Measurements from ENCODE around the gene POU2F1. TPM values are rescaled to one million over a fixed set of nuclear protein-coding genes. Genes with fewer than 3 reads are reported as not detected.

Gene POU2F1
- total RNA-seq, 2 donors from 2014 or later, result 7.7 to 10.9 TPM

DNA sequence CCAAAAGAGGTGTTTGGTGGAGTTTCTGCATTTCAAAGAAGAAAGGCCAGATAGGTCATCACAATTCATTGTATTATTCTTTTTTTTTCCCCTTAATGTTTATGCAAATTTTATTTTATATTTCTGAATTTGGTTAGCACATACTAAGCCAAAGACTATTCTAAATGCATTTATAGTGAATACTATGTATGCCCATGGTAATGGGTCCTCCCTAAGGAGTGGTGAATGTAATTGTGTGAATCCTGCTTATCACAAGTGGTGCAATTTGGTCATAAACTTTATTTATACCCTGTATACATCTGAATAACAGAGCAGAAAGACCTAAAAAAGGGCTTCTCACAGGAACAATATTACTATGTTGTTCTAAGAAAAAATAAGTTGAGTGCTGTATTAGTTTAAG lies 198.6 kb downstream of the POU2F1 start:
- H3K4me1 ChIP-seq, result no peaks in the 10 kb centered on the region
- no peaks in the 10 kb centered on the region for H3K27me3 ChIP-seq
- H3K9me3 ChIP-seq, result no peaks in the 10 kb centered on the region
- peaks cover 18% of the 10 kb centered on the region for H3K36me3 ChIP-seq
- DNase-seq (ENCODE audit: low spot score), result no peak
- no peak overlapping the region for H3K27ac ChIP-seq
- TF ChIP-seq, protein P1, sequence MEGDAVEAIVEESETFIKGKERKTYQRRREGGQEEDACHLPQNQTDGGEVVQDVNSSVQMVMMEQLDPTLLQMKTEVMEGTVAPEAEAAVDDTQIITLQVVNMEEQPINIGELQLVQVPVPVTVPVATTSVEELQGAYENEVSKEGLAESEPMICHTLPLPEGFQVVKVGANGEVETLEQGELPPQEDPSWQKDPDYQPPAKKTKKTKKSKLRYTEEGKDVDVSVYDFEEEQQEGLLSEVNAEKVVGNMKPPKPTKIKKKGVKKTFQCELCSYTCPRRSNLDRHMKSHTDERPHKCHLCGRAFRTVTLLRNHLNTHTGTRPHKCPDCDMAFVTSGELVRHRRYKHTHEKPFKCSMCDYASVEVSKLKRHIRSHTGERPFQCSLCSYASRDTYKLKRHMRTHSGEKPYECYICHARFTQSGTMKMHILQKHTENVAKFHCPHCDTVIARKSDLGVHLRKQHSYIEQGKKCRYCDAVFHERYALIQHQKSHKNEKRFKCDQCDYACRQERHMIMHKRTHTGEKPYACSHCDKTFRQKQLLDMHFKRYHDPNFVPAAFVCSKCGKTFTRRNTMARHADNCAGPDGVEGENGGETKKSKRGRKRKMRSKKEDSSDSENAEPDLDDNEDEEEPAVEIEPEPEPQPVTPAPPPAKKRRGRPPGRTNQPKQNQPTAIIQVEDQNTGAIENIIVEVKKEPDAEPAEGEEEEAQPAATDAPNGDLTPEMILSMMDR (IDR thresholded peaks at IDR 0.05), result no peak
- H3K4me3 ChIP-seq, result no peak overlapping the region

DNA sequence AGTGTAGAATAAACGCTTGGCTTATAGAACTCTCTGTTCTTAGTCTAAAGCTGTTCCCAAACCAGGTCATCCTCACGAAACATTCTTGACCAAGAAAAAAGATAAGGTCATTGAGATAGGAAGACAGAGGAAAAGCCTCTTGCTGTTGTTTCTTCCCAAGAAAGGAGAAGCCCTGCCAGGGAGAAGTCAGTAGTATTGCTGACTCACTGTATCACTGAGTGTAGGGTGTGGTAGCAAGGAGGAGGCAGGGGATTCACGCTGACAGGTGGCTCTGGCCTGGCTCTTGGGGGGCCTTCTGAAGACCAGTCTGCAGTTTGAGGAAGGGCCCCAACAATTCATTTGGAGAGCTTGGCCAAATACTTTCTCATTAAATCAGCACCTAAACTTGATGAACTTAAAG lies 199.8 kb downstream of the POU2F1 start:
- Histone ChIP-seq H3K36me3 (peaks cover 12% of the 10 kb centered on the region), H3K9me3 (no peaks in the 10 kb centered on the region), H3K4me1 (no peaks in the 10 kb centered on the region), H3K4me3 (no peak overlapping the region), H3K27ac (no peak overlapping the region), H3K27me3 (no peaks in the 10 kb centered on the region)
- TF ChIP-seq, protein P1 (IDR thresholded peaks at IDR 0.05), result no peak
- no peak for DNase-seq (ENCODE audit: low spot score)

DNA sequence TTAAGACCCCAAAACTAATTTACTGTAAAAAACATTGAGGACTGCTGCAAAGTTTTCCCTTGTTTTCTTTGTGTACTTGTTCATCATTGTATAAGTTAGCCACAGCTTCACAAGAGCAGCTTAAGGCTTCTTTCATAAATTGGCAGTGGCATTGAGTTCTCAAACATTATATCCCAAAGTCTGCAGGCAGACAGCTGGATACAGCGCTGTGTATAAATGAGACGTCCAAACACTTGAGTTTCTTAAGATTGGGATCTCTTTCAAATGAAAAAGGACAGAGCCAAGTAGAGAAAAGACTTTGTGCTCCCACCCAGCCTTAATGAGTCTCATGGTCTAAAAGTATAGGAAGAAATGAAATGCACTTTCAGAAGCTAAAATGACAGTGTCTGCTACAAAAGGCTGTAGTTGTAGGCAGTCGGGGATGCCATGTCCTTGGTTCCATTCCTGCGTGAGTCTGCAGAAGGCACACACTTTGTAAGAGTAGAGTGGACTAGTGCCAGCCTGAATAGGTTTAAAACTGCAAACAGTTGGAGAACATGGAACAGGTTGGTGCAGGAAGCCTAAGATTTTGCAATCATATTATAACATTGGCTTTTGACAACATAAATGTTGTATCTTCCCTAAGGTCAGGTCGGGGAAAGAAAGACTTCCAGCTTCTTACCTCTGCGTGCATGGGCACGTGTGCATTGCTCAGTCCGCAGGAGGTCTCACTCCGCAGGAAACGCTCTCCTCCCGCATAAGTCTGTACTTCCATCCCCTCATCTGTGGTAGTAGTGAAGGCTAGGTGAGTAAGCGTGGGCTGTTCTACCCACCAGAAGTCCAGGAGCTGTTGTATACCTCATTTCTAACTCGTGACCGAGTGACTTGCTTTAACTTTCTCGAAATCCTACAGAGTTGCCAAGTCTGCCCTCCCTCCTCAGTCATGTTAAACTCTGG lies 203.3 kb downstream of the POU2F1 start:
- H3K4me3 ChIP-seq, result no peak overlapping the region
- H3K9me3 ChIP-seq, result no peaks in the 10 kb centered on the region
- TF ChIP-seq, protein P1 (IDR thresholded peaks at IDR 0.05), result no peak
- H3K4me1 ChIP-seq, result peaks cover 0 to 9% of the 10 kb centered on the region in 2 donors
- H3K27me3 ChIP-seq, result no peaks in the 10 kb centered on the region
- H3K27ac ChIP-seq, result no peak overlapping the region
- H3K36me3 ChIP-seq, result no peaks in the 10 kb centered on the region
- no peak for DNase-seq (ENCODE audit: low spot score)

DNA sequence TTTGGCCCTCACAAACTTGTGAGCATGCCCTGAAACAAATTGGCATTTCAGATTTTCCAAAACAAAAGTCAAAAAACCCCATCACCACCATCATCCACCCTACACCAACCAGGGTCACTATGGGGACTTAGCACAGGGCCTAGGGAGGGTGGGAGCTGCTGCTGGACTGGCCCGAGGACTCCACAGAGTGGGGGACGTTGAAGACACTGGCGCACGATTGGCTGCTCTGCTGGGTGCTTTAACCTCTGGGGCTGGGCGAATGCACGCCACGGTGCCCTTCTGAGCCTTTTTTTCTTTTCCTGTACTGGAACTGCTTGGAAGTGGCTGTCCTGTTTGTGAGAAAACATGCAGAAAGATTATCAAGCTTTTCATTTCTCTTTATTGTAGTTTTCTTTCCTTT lies 204.8 kb downstream of the POU2F1 start:
- Histone ChIP-seq H3K27ac (no peak overlapping the region), H3K27me3 (no peaks in the 10 kb centered on the region), H3K4me1 (peaks cover 0 to 9% of the 10 kb centered on the region in 2 donors), H3K36me3 (no peaks in the 10 kb centered on the region), H3K9me3 (no peaks in the 10 kb centered on the region), H3K4me3 (no peak overlapping the region)
- TF ChIP-seq, protein P1 (IDR thresholded peaks at IDR 0.05), result no peak
- DNase-seq (ENCODE audit: low spot score), result no peak

DNA sequence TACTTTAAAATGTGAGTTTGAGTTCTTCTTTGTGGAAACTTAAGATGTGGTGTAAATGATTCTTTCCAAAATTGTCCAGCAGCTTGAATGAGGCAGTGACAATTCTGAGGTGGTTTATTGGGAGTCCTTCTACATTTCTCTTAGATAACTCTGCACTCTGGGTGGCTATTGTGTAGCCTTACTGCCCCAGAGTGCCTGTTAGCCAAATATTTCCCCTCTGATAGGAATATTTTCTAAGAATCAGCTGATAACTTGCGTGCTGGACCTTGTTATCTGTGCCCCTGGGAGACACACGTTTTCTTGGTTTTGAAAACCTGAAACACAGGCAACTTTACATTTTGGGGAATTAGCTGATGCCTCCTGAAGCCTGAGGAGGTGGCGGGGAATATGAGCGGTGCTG lies 206.0 kb downstream of the POU2F1 start:
- H3K9me3 ChIP-seq, result no peaks in the 10 kb centered on the region
- H3K4me1 ChIP-seq, result peaks cover 0 to 9% of the 10 kb centered on the region in 2 donors
- no peak overlapping the region for H3K27ac ChIP-seq
- no peaks in the 10 kb centered on the region for H3K27me3 ChIP-seq
- no peaks in the 10 kb centered on the region for H3K36me3 ChIP-seq
- no peak overlapping the region for H3K4me3 ChIP-seq
- TF ChIP-seq, protein P1 (IDR thresholded peaks at IDR 0.05), result no peak
- no peak for DNase-seq (ENCODE audit: low spot score)
